Measurements from ENCODE around the gene EXOC6B. TPM values are rescaled to one million over a fixed set of nuclear protein-coding genes. Genes with fewer than 3 reads are reported as not detected.

The EXOC6B gene
- total and polyA plus RNA-seq, 2 of the 8 experiments (the other 6 are each of a cell fraction or from before 2014, with no cell fraction given), result 13.5 to 33.0 TPM

- no peak overlapping the region for H3K4me3 ChIP-seq (ENCODE audit: extremely low read depth in 1 of 4, insufficient read depth in 2 of 4, low read depth in 3 of 4, low read length in 4 of 4)
- no peaks in the 10 kb centered on the region for H4K20me1 ChIP-seq (replicated peaks in 1 of 2; ENCODE audit: control insufficient read depth in 1 of 2, insufficient read depth in 2 of 2, low read length in 2 of 2)
- no peak overlapping the region for H4K8ac ChIP-seq (ENCODE audit: extremely low read depth, insufficient read depth, low read length)
- H3K9ac ChIP-seq (replicated peaks in 1 of 4; ENCODE audit: extremely low read depth in 1 of 4, low read depth in 3 of 4, low read length in 3 of 4), result no peak overlapping the region
- H3K18ac ChIP-seq (ENCODE audit: extremely low read depth, low read length), result no peak overlapping the region
- H4K5ac ChIP-seq (ENCODE audit: insufficient read length, low read depth, low read length), result no peak overlapping the region
- H3K4me2 ChIP-seq (ENCODE audit: insufficient read depth in 1 of 2, low read depth in 2 of 2, low read length in 2 of 2), result no peak overlapping the region
- H2BK120ac ChIP-seq (replicated peaks; ENCODE audit: low read depth, low read length), result no peak overlapping the region
- H3K4ac ChIP-seq (replicated peaks; ENCODE audit: insufficient read length, low read depth, low read length), result no peak overlapping the region
- no peak overlapping the region for H3K23ac ChIP-seq (ENCODE audit: insufficient read length)
- H2AFZ ChIP-seq (ENCODE audit: low read length), result no peak overlapping the region
- no peak overlapping the region for H2BK20ac ChIP-seq (ENCODE audit: low read length)
- H3K79me1 ChIP-seq (ENCODE audit: low read depth, low read length), result no peaks in the 10 kb centered on the region
- H3K56ac ChIP-seq (replicated peaks; ENCODE audit: insufficient read length, low read depth, low read length), result no peak overlapping the region
- H3K4me1 ChIP-seq (replicated peaks in 1 of 4; ENCODE audit: control insufficient read depth in 3 of 4, insufficient read depth in 4 of 4, low read length in 3 of 4), result peaks cover 0 to 3% (median under 1%) of the 10 kb centered on the region in 4 experiments; a peak in 2 of 7 replicates
- no peaks in the 10 kb centered on the region for H3K9me3 ChIP-seq (ENCODE audit: insufficient read depth in 2 of 2, low read depth in 1 of 2, low read length in 1 of 2)
- H4K91ac ChIP-seq (replicated peaks; ENCODE audit: insufficient read length, low read length), result no peak overlapping the region
- H2BK15ac ChIP-seq (ENCODE audit: low read length), result no peak overlapping the region
- peaks cover 0 to 6% (median 0%) of the 10 kb centered on the region in 4 experiments; a peak in 2 of 8 replicates for H3K36me3 ChIP-seq (ENCODE audit: control insufficient read depth in 2 of 4, insufficient read depth in 4 of 4, low read length in 3 of 4)
- DNase-seq (ENCODE audit: low read depth in 1 of 2, low spot score in 2 of 2) (no peak), FAIRE-seq (peak; percentile 13)
- ChIA-PET CTCF (ENCODE audit: partially characterized antibody) (interaction anchor here (0.7 to 3.0 kb wide), 10 partner anchors 11 to 426 kb away, joined by 3 to 28 read pairs (median 5); no protein-coding TSS in a partner anchor), POLR2A (ENCODE audit: partially characterized antibody) (no interaction called here)
- H3K79me2 ChIP-seq (ENCODE audit: control insufficient read depth in 1 of 2, insufficient read depth in 2 of 2, low read length in 2 of 2), result no peaks in the 10 kb centered on the region
- H3K14ac ChIP-seq (ENCODE audit: insufficient read length), result no peak overlapping the region
- no peaks in the 10 kb centered on the region for H3K23me2 ChIP-seq (ENCODE audit: low read depth, low read length)
- no peaks in the 10 kb centered on the region for H3K27me3 ChIP-seq (replicated peaks in 1 of 4; ENCODE audit: control insufficient read depth in 3 of 4, extremely low read depth in 1 of 4, insufficient read depth in 3 of 4, low read length in 3 of 4)
- H3K27ac ChIP-seq (ENCODE audit: low read depth, low read length), result no peak overlapping the region
- TF ChIP-seq RAD21 (IDR thresholded peaks at IDR 0.05 in 1 of 2, conservative IDR thresholded peaks at IDR 0.05 in 1 of 2; ENCODE audit: low read depth in 2 of 2, low read length in 2 of 2), result peak; percentile 32 to 35; a peak in 3 of 4 replicates
- TF ChIP-seq, protein P1, sequence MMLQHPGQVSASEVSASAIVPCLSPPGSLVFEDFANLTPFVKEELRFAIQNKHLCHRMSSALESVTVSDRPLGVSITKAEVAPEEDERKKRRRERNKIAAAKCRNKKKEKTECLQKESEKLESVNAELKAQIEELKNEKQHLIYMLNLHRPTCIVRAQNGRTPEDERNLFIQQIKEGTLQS (IDR thresholded peaks at IDR 0.05; ENCODE audit: insufficient read depth, low read depth, low read length), result no peak
- TF ChIP-seq, protein P2, sequence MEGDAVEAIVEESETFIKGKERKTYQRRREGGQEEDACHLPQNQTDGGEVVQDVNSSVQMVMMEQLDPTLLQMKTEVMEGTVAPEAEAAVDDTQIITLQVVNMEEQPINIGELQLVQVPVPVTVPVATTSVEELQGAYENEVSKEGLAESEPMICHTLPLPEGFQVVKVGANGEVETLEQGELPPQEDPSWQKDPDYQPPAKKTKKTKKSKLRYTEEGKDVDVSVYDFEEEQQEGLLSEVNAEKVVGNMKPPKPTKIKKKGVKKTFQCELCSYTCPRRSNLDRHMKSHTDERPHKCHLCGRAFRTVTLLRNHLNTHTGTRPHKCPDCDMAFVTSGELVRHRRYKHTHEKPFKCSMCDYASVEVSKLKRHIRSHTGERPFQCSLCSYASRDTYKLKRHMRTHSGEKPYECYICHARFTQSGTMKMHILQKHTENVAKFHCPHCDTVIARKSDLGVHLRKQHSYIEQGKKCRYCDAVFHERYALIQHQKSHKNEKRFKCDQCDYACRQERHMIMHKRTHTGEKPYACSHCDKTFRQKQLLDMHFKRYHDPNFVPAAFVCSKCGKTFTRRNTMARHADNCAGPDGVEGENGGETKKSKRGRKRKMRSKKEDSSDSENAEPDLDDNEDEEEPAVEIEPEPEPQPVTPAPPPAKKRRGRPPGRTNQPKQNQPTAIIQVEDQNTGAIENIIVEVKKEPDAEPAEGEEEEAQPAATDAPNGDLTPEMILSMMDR (IDR thresholded peaks at IDR 0.05; ENCODE audit: control extremely low read depth in 1 of 3, insufficient read depth in 1 of 3, low read depth in 1 of 3, low read length in 3 of 3), result peak in 2 of 3 experiments; percentile 15 to 40; a peak in 3 of 4 replicates
- H2BK5ac ChIP-seq (ENCODE audit: low read depth, low read length), result no peak overlapping the region
- H2AK5ac ChIP-seq (ENCODE audit: low read depth, low read length), result no peak overlapping the region
- H2BK12ac ChIP-seq (ENCODE audit: low read depth, low read length), result no peak overlapping the region
Observed at GRCh38 chr2:72713857-72714256, 112.0 kb downstream of the EXOC6B start.
